ENCODE measurements around the gene MYH6.

MYH6 gene

GRCh38 chr14:23411563-23412525, 3.8 kb upstream of the MYH6 start:
- Histone ChIP-seq H3K27ac (ENCODE audit: low read depth, low read length, severe bottlenecking) (no peak overlapping the region), H3K4me3 (ENCODE audit: extremely low read depth, insufficient read depth, low read length, poor library complexity, severe bottlenecking) (no peak overlapping the region), H3K36me3 (ENCODE audit: control insufficient read depth, insufficient read depth, low read length) (no peaks in the 10 kb centered on the region), H3K4me1 (ENCODE audit: control insufficient read depth, insufficient read depth, low read length, poor library complexity, severe bottlenecking) (no peaks in the 10 kb centered on the region), H3K9me3 (ENCODE audit: control insufficient read depth, low read length) (no peaks in the 10 kb centered on the region)
- WGBS, 2 experiments (ENCODE audit: insufficient coverage in 2 of 2), result 85 to 89% methylated on average over 8 to 9 of the region's 14 CpGs

GRCh38 chr14:23409966-23410635, 2.0 kb upstream of the MYH6 start:
- H3K27ac ChIP-seq (ENCODE audit: low read depth, low read length, severe bottlenecking), result no peak overlapping the region
- H3K4me3 ChIP-seq (ENCODE audit: extremely low read depth, insufficient read depth, low read length, poor library complexity, severe bottlenecking), result no peak overlapping the region
- 87 to 89% methylated on average over 7 to 8 of the region's 14 CpGs for WGBS, 2 experiments (ENCODE audit: insufficient coverage in 2 of 2)
- H3K4me1 ChIP-seq (ENCODE audit: control insufficient read depth, insufficient read depth, low read length, poor library complexity, severe bottlenecking), result no peaks in the 10 kb centered on the region
- no peaks in the 10 kb centered on the region for H3K9me3 ChIP-seq (ENCODE audit: control insufficient read depth, low read length)
- H3K36me3 ChIP-seq (ENCODE audit: control insufficient read depth, insufficient read depth, low read length), result no peaks in the 10 kb centered on the region

- no peaks in the 10 kb centered on the region for H3K4me1 ChIP-seq (ENCODE audit: control insufficient read depth, insufficient read depth, low read length, poor library complexity, severe bottlenecking)
- 80 to 100% methylated on average over 1 of the region's 2 CpGs for WGBS, 2 experiments (ENCODE audit: insufficient coverage in 2 of 2)
Measured at GRCh38 chr14:23409475-23409874, 1.4 kb upstream of the MYH6 start.

GRCh38 chr14:23408307-23408630, 196 bp upstream of the MYH6 start:
- H3K4me3 ChIP-seq (ENCODE audit: extremely low read depth, insufficient read depth, low read length, poor library complexity, severe bottlenecking), result no peak overlapping the region
- 85 to 92% methylated on average over 4 to 5 of the region's 5 CpGs for WGBS, 2 experiments (ENCODE audit: insufficient coverage in 2 of 2)

More at GRCh38 chr14:23409475-23409874, 1.4 kb upstream of the MYH6 start:
- no peaks in the 10 kb centered on the region for H3K36me3 ChIP-seq (ENCODE audit: control insufficient read depth, insufficient read depth, low read length)
- no peak overlapping the region for H3K4me3 ChIP-seq (ENCODE audit: extremely low read depth, insufficient read depth, low read length, poor library complexity, severe bottlenecking)
- H3K27ac ChIP-seq (ENCODE audit: low read depth, low read length, severe bottlenecking), result no peak overlapping the region
- no peaks in the 10 kb centered on the region for H3K9me3 ChIP-seq (ENCODE audit: control insufficient read depth, low read length)

GRCh38 chr14:23406725-23407355, 1.2 kb downstream of the MYH6 start:
- Histone ChIP-seq H3K36me3 (ENCODE audit: control insufficient read depth, insufficient read depth, low read length) (no peaks in the 10 kb centered on the region), H3K4me1 (ENCODE audit: control insufficient read depth, insufficient read depth, low read length, poor library complexity, severe bottlenecking) (no peaks in the 10 kb centered on the region), H3K9me3 (ENCODE audit: control insufficient read depth, low read length) (no peaks in the 10 kb centered on the region), H3K27ac (ENCODE audit: low read depth, low read length, severe bottlenecking) (no peak overlapping the region), H3K4me3 (ENCODE audit: extremely low read depth, insufficient read depth, low read length, poor library complexity, severe bottlenecking) (no peak overlapping the region)
- 95% methylated on average over 13 of the region's 15 CpGs for WGBS, 2 experiments (ENCODE audit: insufficient coverage in 2 of 2)

More at GRCh38 chr14:23408307-23408630, 196 bp upstream of the MYH6 start:
- Histone ChIP-seq H3K9me3 (ENCODE audit: control insufficient read depth, low read length) (no peaks in the 10 kb centered on the region), H3K27ac (ENCODE audit: low read depth, low read length, severe bottlenecking) (no peak overlapping the region), H3K4me1 (ENCODE audit: control insufficient read depth, insufficient read depth, low read length, poor library complexity, severe bottlenecking) (no peaks in the 10 kb centered on the region), H3K36me3 (ENCODE audit: control insufficient read depth, insufficient read depth, low read length) (no peaks in the 10 kb centered on the region)

GRCh38 chr14:23406244-23406643, 1.8 kb downstream of the MYH6 start:
- Histone ChIP-seq H3K36me3 (ENCODE audit: control insufficient read depth, insufficient read depth, low read length) (no peaks in the 10 kb centered on the region), H3K4me3 (ENCODE audit: extremely low read depth, insufficient read depth, low read length, poor library complexity, severe bottlenecking) (no peak overlapping the region), H3K4me1 (ENCODE audit: control insufficient read depth, insufficient read depth, low read length, poor library complexity, severe bottlenecking) (no peaks in the 10 kb centered on the region), H3K27ac (ENCODE audit: low read depth, low read length, severe bottlenecking) (no peak overlapping the region), H3K9me3 (ENCODE audit: control insufficient read depth, low read length) (no peaks in the 10 kb centered on the region)
- WGBS, 2 experiments (ENCODE audit: insufficient coverage in 2 of 2), result 50 to 56% methylated on average over 4 of the region's 4 CpGs

- Histone ChIP-seq H3K9me3 (ENCODE audit: control insufficient read depth, low read length) (no peaks in the 10 kb centered on the region), H3K27ac (ENCODE audit: low read depth, low read length, severe bottlenecking) (no peak overlapping the region), H3K36me3 (ENCODE audit: control insufficient read depth, insufficient read depth, low read length) (no peaks in the 10 kb centered on the region), H3K4me3 (ENCODE audit: extremely low read depth, insufficient read depth, low read length, poor library complexity, severe bottlenecking) (no peak overlapping the region), H3K4me1 (ENCODE audit: control insufficient read depth, insufficient read depth, low read length, poor library complexity, severe bottlenecking) (no peaks in the 10 kb centered on the region)
- WGBS, 2 experiments (ENCODE audit: insufficient coverage in 2 of 2), result 92 to 94% methylated on average over 13 of the region's 13 CpGs
Measured at GRCh38 chr14:23405516-23406025, 2.5 kb downstream of the MYH6 start.

- Histone ChIP-seq H3K27ac (ENCODE audit: low read depth, low read length, severe bottlenecking) (no peak overlapping the region), H3K4me3 (ENCODE audit: extremely low read depth, insufficient read depth, low read length, poor library complexity, severe bottlenecking) (no peak overlapping the region), H3K9me3 (ENCODE audit: control insufficient read depth, low read length) (no peaks in the 10 kb centered on the region), H3K4me1 (ENCODE audit: control insufficient read depth, insufficient read depth, low read length, poor library complexity, severe bottlenecking) (no peaks in the 10 kb centered on the region), H3K36me3 (ENCODE audit: control insufficient read depth, insufficient read depth, low read length) (no peaks in the 10 kb centered on the region)
- 91 to 93% methylated on average over 10 of the region's 10 CpGs for WGBS, 2 experiments (ENCODE audit: insufficient coverage in 2 of 2)
Measured at GRCh38 chr14:23405096-23405495, 3.0 kb downstream of the MYH6 start.

GRCh38 chr14:23404331-23404900, 3.7 kb downstream of the MYH6 start:
- 87 to 91% methylated on average over 12 to 14 of the region's 14 CpGs for WGBS, 2 experiments (ENCODE audit: insufficient coverage in 2 of 2)
- no peaks in the 10 kb centered on the region for H3K36me3 ChIP-seq (ENCODE audit: control insufficient read depth, insufficient read depth, low read length)

GRCh38 chr14:23403908-23404307, 4.2 kb downstream of the MYH6 start:
- Histone ChIP-seq H3K4me1 (ENCODE audit: control insufficient read depth, insufficient read depth, low read length, poor library complexity, severe bottlenecking) (peaks cover 2% of the 10 kb centered on the region), H3K4me3 (ENCODE audit: extremely low read depth, insufficient read depth, low read length, poor library complexity, severe bottlenecking) (no peak overlapping the region), H3K9me3 (ENCODE audit: control insufficient read depth, low read length) (no peaks in the 10 kb centered on the region), H3K27ac (ENCODE audit: low read depth, low read length, severe bottlenecking) (no peak overlapping the region), H3K36me3 (ENCODE audit: control insufficient read depth, insufficient read depth, low read length) (no peaks in the 10 kb centered on the region)
- 86 to 91% methylated on average over 3 of the region's 4 CpGs for WGBS, 2 experiments (ENCODE audit: insufficient coverage in 2 of 2)

More at GRCh38 chr14:23404331-23404900, 3.7 kb downstream of the MYH6 start:
- peaks cover under 1% of the 10 kb centered on the region for H3K4me1 ChIP-seq (ENCODE audit: control insufficient read depth, insufficient read depth, low read length, poor library complexity, severe bottlenecking)
- no peak overlapping the region for H3K4me3 ChIP-seq (ENCODE audit: extremely low read depth, insufficient read depth, low read length, poor library complexity, severe bottlenecking)
- no peaks in the 10 kb centered on the region for H3K9me3 ChIP-seq (ENCODE audit: control insufficient read depth, low read length)
- no peak overlapping the region for H3K27ac ChIP-seq (ENCODE audit: low read depth, low read length, severe bottlenecking)
